Inflammatory macrophage (primary cell): Measurements from ENCODE around the gene GNG14.
"Not testable (repeated sequence)": the region's sequence is repeated elsewhere in the genome, so short reads cannot be mapped to it uniquely, and the experiment has no call there.

Experiments used
- DNase-seq, 2 donors: peaks; one replicate each; pipeline ENCODE4 v3.0.0-alpha.2; 2020 to 2022

Gene GNG14

DNA sequence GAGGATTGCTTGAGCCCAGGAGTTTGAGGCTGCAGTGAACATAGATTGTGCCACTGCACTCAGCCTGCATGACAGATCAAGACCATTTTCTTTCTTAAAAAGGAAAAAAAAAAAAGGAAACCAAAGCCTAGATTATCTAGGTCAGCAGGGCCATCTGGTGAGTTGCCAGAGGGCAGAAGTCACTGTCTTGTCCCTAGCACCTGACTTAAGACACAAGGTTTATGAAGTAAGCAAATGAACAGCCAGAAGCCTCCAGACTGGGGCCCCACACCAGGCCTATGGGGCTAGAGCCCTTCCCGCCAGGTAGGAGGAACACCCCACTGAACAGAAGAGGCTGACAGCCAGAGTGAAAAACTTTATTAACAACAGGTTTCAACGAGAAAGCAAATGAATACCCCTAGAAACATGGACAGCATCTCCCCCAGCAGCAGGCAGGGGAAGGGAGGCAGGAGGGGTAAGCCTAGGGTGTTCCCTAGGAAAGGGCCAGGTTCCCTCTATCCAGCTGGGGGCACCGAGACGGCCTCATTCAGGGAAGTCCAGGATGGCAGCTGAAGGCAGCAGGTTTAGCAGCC, 20.0 kb upstream of the GNG14 start:
- DNase-seq = peak; percentile 32 to 66

GRCh38 chr19:12668346-12668745, 19.5 kb upstream of the GNG14 start:
- no peak for DNase-seq

- peak; percentile 21 to 53 for DNase-seq
Measured at GRCh38 chr19:12668932-12669269, 18.9 kb upstream of the GNG14 start.

- DNase-seq = peak; percentile 79 to 89
Measured at GRCh38 chr19:12669270-12670158, 18.3 kb upstream of the GNG14 start.

- no peak for DNase-seq
Measured at GRCh38 chr19:12670159-12670928, 17.5 kb upstream of the GNG14 start.

DNA sequence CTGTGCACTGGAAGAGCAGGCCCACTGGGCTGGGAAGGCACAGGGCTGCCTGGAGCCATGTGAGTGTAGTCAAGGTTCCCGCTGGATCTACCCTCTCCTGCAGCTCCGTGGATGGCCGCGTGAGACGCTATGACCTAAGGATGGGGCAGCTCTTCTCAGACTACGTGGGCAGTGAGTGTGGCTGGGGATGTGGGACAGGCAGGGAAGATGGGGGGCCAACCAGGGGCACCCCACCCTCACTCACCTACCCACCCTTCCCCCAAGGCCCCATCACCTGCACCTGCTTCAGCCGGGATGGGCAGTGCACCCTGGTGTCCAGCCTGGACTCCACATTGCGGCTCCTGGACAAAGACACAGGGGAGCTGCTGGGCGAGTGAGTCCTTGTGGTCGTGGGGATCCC, 15.1 kb upstream of the GNG14 start:
- DNase-seq = no peak

DNA sequence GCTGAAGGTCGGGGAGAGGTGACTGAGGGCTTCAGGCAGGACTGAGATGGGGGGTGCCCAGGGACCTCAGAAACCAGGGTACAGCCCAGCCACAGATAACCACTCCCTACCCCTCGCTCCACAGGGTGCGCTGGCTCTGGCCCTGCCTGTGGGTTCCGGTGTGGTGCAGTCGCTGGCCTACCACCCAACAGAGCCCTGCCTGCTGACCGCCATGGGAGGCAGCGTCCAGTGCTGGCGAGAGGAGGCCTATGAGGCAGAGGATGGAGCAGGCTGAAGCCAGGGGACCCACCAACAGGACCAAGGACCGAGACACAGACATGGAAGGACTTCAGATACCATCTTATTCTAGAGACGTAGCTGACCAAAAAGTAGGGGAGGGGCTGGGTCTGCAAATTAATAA, 12.4 kb upstream of the GNG14 start:
- DNase-seq = no peak

DNA sequence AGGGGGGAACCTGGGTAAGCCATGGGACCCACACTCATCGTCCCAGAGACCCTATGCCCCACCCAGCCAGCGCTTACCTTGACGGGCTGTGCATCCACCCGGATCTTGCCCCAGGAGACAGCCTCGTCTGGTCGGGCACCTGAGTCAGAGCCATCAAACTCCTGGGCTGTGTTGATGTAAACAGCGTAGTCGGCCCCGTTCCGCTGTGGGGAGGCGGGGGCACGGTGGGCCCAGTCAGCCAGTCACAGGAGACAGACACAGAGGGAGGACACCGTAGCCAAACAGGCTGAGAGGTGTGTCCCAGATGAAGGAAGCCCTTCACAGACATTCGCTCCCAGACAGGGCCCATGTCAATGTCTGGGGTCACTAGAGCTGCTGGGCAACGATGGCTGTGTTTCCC, 11.9 kb upstream of the GNG14 start:
- no peak for DNase-seq

DNA sequence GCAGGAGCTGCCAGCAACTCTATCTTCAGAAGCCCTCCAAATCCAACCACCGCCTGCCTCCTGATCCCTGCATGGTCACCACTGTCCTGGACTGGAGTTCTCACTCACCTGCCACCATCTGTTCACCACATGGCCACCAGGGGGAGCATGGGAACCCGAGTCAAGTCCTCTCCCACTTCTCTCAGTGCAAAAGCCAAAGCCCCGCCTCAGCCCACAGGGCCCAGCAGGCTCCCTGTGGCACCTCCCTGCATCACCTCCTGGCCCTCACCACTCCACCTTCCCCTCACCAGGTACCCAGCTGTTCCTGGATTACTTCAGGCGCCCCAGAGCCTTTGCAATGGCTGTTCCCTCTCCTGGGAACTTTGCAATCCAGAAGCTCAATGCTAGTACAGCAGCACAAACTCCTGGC, 11.4 kb upstream of the GNG14 start:
- peak; percentile 76 to 79 for DNase-seq

DNA sequence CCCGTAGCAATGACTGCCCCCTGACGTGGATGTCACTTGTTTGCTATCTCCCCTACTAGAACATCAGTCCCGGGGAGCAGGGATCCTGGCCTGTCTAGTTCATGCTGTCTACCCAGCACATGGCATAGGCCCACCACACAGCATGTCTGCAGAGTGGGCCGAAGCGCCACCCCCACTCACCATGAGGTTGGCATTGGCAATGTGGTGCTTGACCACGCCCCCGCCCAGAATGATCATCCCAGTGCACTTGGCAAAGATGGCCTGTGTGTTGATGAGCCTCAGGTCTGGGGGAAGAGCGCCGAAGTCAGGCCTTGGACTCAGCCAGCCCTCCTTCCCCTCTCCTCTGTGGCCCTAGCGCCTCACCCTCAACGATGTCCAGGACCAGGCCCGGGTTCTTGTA, 10.9 kb upstream of the GNG14 start:
- DNase-seq = no peak

DNA sequence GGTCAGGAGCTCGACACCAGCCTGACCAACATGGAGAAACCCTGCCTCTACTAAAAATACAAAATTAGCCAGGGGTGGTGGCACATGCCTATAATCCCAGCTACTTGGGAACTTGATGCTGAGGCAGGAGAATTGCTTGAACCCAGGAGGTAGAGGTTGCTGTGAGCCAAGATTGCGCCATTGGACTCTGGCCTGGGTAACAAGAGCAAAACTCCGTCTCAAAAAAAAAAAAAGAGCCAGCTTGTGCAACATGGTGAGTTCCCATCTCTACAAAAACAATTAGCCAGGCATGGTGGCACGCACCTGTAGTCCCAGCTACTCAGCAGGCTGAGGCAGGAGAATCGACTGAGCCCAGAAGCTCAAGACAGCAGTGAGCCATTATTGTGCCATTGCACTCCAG, 9.8 kb upstream of the GNG14 start:
- DNase-seq = not testable (repeated sequence)

GRCh38 chr19:12680034-12680433, 7.8 kb upstream of the GNG14 start:
- no peak for DNase-seq

DNA sequence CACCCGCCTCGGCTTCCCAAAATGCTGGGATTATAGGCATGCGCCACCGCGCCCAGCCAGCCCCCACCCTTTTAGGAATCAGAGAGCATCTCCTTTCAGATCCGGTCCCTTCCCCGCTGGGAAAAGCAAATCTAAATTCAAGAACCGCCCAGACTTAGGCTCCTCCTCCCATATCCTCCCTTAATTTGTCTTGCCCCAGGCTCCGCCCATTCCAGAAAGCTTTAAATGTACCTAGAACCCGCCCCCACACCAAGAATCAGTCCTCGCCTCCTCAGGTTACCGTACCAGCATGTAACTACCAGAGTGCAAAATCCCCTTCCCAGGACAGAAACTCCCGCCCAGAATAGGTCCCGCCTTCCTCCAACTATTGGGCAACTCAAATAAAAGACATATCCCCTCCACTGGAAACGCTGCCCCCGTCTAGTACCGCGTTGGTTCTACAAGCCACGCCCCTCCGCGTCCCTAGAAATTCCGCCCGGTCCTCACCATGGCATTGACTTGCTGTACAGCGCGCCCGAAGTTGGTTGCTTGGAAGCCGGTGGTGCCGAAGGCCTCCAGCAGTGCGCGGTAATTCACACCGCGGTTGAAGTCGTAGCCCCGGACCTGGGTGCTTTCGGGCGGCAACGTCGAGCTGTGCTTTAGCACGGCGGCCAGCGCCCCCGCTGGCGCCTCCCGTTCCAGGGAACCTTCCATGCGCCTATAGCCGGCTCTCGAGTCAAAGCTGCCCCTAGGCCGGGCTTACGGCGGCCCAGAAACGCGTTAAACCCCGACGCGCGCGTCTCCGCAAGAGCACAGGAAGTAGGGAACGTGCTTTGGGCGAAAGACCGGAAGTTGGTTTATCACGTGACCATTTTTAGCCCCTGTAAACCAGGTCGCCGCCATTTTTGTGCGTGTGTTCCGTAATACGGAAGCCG, 6.5 kb upstream of the GNG14 start, which contains the start of gene DHPS:
Gene DHPS, minus strand, starts transcription at position 807 of the 914 bp plus-strand sequence. Its CDS starts 114 bp downstream, at position 693.
- peak; percentile 97 to 98 for DNase-seq

DNA sequence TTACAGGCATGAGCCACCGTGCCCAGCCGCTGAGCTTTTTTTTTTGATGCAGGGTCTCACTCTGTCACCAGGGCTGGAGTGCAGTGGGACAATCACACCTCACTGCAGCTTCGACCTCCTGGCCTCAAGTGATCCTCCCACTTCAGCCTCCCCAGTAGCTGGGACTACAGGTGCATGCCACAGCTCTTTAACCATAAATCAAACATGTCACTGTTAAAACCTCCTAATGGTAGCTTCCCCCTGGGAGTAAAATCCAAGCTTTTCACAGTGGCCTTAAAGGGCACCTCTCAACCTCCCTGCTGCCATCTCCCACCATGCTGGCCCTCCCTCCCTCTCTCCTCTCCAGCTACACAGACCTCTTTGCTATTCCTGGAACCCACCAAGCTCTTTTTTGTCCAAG, 2.0 kb upstream of the GNG14 start:
- DNase-seq = no peak

GRCh38 chr19:12689012-12689411, 1.2 kb downstream of the GNG14 start:
- no peak for DNase-seq

DNA sequence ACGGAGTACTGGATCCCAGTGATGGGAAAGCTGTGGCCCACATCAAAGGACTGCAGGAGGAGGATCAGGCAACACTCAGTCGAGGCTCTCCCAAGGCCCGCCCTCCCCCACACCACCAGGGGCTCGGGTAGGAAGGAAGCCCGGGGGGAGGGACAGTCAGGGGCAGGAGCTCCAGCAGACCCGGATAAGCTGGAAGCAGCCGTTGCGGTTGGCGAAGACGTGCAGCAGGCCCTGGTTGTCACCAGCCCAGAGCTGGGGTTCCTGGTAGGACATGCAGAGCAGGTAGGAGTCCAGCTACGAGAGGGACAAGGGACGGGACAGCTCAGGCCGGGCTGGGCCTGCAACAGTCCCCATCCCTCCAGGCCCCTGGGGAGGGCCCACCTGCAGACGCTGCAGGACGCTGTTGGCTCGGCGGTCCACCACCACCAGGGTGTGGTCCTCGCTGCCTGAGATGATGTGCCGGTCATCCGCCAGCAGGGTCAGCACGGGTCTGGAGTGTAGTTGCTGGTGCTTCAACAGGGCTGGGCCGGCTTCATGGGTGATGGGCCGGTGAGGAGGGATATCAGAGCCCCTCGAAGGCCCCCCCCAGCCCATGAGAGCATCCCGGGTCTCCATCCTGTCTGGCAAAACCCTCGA, 1.9 kb downstream of the GNG14 start:
- DNase-seq = no peak

GRCh38 chr19:12692960-12693359, 5.2 kb downstream of the GNG14 start:
- no peak for DNase-seq

DNA sequence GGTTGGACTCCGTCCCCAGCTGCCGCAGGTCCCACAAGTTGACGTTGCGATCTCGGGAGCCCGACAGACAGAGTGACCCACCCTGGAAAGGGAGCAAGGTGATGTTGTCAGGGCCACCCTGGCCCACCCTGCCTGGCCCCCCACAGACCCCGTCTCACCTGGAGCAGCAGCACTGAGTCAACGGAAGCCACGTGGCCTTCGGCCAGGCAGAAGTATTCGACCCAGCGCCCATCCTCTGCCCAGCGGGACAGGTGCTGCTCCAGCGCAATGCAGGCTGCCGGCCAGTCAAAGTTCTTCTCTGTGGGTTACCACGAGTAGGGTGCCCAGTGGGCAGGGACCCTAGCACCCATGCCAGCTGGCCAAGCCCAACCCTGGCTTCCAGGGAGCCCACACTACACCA, 6.8 kb downstream of the GNG14 start:
- DNase-seq = no peak

DNA sequence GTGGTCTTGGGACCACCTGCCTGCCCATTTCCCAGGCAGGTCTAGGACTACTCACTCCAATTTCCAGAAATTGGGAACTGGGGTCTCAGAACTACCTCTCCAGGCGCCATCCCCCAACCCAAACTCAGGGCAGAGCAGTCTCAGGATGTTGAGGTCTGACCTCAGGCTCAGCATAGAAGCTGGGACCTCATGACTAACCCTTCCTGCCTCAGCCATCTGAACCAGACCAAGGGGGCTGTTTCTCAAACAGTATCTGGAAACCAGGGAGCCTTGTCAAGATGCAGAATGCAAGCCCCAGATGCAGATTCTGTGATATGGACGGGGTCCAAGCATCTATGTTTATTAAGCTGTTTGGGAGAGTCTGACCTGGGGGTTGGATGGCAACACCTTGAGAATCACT, 7.3 kb downstream of the GNG14 start:
- DNase-seq = no peak

DNA sequence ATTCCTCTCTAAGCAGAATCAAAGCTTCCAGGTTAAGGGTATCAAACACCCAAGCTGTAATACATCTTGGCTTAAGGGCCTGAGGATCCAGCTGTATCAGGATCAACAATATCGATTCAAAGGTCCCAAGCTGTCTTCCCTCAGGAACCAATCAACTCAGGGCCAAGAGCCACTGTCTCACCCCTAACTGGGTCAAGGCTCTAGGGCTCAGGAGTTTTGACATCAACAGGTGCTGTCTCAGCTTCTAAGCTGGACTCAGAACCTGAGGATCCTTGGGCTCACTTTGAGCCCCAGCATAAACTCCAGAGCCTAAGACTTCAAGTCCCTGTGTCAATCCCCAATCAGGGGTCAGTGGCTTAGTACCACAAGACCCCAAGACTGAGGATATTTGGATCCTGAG, 7.7 kb downstream of the GNG14 start:
- DNase-seq = no peak

- no peak for DNase-seq
Measured at GRCh38 chr19:12695997-12696365, 8.2 kb downstream of the GNG14 start.
